Sigmoid colon (tissue), 4 donors: ENCODE data around the gene CFAP57.

Source experiments
- EP300 ChIP-seq, 4 donors: sonication (generic); formaldehyde crosslinking; IDR thresholded peaks; one replicate each; pipeline ENCODE4 v1.6.1; 2017; ENCODE audit warnings: antibody characterized with exemption in 4 of 4
- POLR2A ChIP-seq, 2 donors: fragments of 450-650 bp; IDR thresholded peaks; one replicate each; pipeline ENCODE4 v1.6.1; 2016; ENCODE audit warnings: antibody characterized with exemption in 2 of 2, mild to moderate bottlenecking in 2 of 2, moderate library complexity in 2 of 2
- POLR2AphosphoS5 ChIP-seq, 4 donors: sonication (generic); formaldehyde crosslinking; IDR thresholded peaks; one replicate each; pipeline ENCODE4 v1.6.1; 2017; ENCODE audit warnings: antibody characterized with exemption in 4 of 4
- TF ChIP-seq, protein P1 (sequence below), 4 experiments: fragments of 450-650 bp in 3 of 4; fragments of 200-600 bp in 1 of 4; IDR thresholded peaks; one replicate each; pipeline ENCODE4 v1.5.1; 2016 to 2019; ENCODE audit warnings: antibody characterized with exemption in 4 of 4, mild to moderate bottlenecking in 3 of 4, moderate library complexity in 2 of 4

DNA sequence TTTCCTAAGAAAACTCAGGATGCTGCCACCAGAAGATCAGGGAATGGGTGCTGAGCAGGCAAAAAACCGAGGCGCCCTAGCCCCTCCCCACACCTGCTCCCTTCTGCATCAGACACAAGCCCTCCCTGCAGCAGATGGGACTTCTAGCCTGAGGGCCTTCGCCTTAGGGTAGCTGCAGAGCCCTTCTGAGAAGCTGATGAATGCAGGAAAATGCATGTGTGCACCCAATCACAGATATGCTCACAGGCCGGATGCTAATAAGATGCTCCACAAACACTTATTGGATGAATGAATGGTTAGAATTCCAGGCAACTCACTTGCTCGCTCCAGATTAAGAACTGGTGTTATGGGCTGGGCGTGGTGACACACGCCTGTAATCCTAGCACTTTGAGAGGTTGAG lies 120.1 kb downstream of the CFAP57 start:
- TF ChIP-seq, protein P1, sequence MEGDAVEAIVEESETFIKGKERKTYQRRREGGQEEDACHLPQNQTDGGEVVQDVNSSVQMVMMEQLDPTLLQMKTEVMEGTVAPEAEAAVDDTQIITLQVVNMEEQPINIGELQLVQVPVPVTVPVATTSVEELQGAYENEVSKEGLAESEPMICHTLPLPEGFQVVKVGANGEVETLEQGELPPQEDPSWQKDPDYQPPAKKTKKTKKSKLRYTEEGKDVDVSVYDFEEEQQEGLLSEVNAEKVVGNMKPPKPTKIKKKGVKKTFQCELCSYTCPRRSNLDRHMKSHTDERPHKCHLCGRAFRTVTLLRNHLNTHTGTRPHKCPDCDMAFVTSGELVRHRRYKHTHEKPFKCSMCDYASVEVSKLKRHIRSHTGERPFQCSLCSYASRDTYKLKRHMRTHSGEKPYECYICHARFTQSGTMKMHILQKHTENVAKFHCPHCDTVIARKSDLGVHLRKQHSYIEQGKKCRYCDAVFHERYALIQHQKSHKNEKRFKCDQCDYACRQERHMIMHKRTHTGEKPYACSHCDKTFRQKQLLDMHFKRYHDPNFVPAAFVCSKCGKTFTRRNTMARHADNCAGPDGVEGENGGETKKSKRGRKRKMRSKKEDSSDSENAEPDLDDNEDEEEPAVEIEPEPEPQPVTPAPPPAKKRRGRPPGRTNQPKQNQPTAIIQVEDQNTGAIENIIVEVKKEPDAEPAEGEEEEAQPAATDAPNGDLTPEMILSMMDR (IDR thresholded peaks at IDR 0.05), result no peak
- TF ChIP-seq EP300 (IDR thresholded peaks at IDR 0.05), result no peak
- no peak for TF ChIP-seq POLR2AphosphoS5 (IDR thresholded peaks at IDR 0.05)
- TF ChIP-seq POLR2A (IDR thresholded peaks at IDR 0.05), result no peak
